UCSD-AML1 (cell line): Measurements from ENCODE around the gene FLCN.
A peak's percentile ranks its signal among the peaks of the same experiment; 100 is the strongest.
"Not testable (repeated sequence)": the region's sequence is repeated elsewhere in the genome, so short reads cannot be mapped to it uniquely, and the experiment has no call there.

Experiments
- DNase-seq: peaks from one replicate; lab custom pipeline; 2025; ENCODE audit not compliant: unreplicated experiment; lab: John Stamatoyannopoulos, UW

Gene FLCN

GRCh38 chr17:17237026-17237799, at the start of gene FLCN:
TSS of gene FLCN (minus strand) at chr17:17237168. CDS start at chr17:17228137, 9,031 bp downstream.
- peak; percentile 84 for DNase-seq

GRCh38 chr17:17285951-17286350, 49.0 kb upstream of the FLCN start:
- no peak for DNase-seq

- peak; percentile 93 for DNase-seq
These were observed 43.9 kb upstream of the FLCN start, which contains the start of gene COPS3 for GRCh38 chr17:17280613-17281549. TSS of gene COPS3 (minus strand) at chr17:17281246. CDS start at chr17:17281186, 60 bp downstream.

- DNase-seq = no peak
These were observed 42.3 kb upstream of the FLCN start for GRCh38 chr17:17279316-17279715.

GRCh38 chr17:17277431-17277830, 40.5 kb upstream of the FLCN start:
- DNase-seq = not testable (repeated sequence)

- DNase-seq = no peak
These were observed 39.0 kb upstream of the FLCN start for GRCh38 chr17:17275971-17276370.

- DNase-seq = peak; percentile 21
These were observed 33.2 kb upstream of the FLCN start for GRCh38 chr17:17269926-17270773.

- no peak for DNase-seq
These were observed 27.5 kb upstream of the FLCN start for GRCh38 chr17:17264430-17264829.

- DNase-seq = no peak
These were observed 22.0 kb upstream of the FLCN start for GRCh38 chr17:17258998-17259397.

GRCh38 chr17:17258011-17258410, 21.0 kb upstream of the FLCN start:
- no peak for DNase-seq

GRCh38 chr17:17256316-17256715, 19.3 kb upstream of the FLCN start:
- DNase-seq = no peak

GRCh38 chr17:17255689-17256088, 18.7 kb upstream of the FLCN start:
- DNase-seq = not testable (repeated sequence)

- DNase-seq = no peak
These were observed 17.1 kb upstream of the FLCN start for GRCh38 chr17:17254036-17254435.

GRCh38 chr17:17253406-17253805, 16.4 kb upstream of the FLCN start:
- no peak for DNase-seq

- DNase-seq = no peak
These were observed 15.2 kb upstream of the FLCN start for GRCh38 chr17:17252149-17252661.

GRCh38 chr17:17246879-17247278, 9.9 kb upstream of the FLCN start:
- no peak for DNase-seq

- DNase-seq = no peak
These were observed 6.2 kb upstream of the FLCN start for GRCh38 chr17:17243163-17243562.

- DNase-seq = no peak
These were observed 5.3 kb upstream of the FLCN start for GRCh38 chr17:17242246-17242645.

- no peak for DNase-seq
These were observed 4.7 kb upstream of the FLCN start for GRCh38 chr17:17241656-17242055.

- no peak for DNase-seq
These were observed 2.9 kb upstream of the FLCN start for GRCh38 chr17:17239832-17240231.
